Measurements from ENCODE around the gene BTBD10.

GRCh38 chr11:13445588-13445987 is 17.4 kb downstream of the BTBD10 start:
- TF ChIP-seq CTCF (IDR thresholded peaks at IDR 0.05) (no peak), POLR2A (IDR thresholded peaks at IDR 0.05) (no peak)

Measured in Peyer's patch (tissue), 4 donors.